ENCODE results near the gene CTSD. TPM values are rescaled to one million over a fixed set of nuclear protein-coding genes. Genes with fewer than 3 reads are reported as not detected.

CTSD gene
- total RNA-seq, 2 donors from 2014 or later, result 38.0 to 59.1 TPM

GRCh38 chr11:1703146-1703545 lies 60.6 kb downstream of the CTSD start:
- no peak overlapping the region for H3K27ac Mint-ChIP-seq
- ATAC-seq (replicated peaks), result no peak
- no peaks in the 10 kb centered on the region for H3K9me3 Mint-ChIP-seq
- H3K4me1 Mint-ChIP-seq, result no peaks in the 10 kb centered on the region
- H3K36me3 Mint-ChIP-seq (ENCODE audit: low read depth), result no peaks in the 10 kb centered on the region
- no peak overlapping the region for H3K4me3 Mint-ChIP-seq
- peaks cover 31% of the 10 kb centered on the region for H3K27me3 Mint-ChIP-seq

Other genes with a start within 250 kb of the CTSD start
- gene DUSP8, start 191.7 kb downstream of the CTSD start, total RNA-seq, result 1 to 10 TPM in 1 of 2 donors, under 1 TPM in 1; 0.80 to 1.7 TPM
- not detected for gene KRTAP5-1, start 178.6 kb downstream of the CTSD start, total RNA-seq
- not detected for gene KRTAP5-2, start 165.6 kb downstream of the CTSD start, total RNA-seq
- not detected for gene KRTAP5-3, start 155.5 kb downstream of the CTSD start, total RNA-seq
- gene KRTAP5-4, start 141.8 kb downstream of the CTSD start, total RNA-seq, result not detected
- gene KRTAP5-5, start 134.2 kb downstream of the CTSD start, total RNA-seq, result not detected
- gene KRTAP5-6, start 66.7 kb downstream of the CTSD start, total RNA-seq, result not detected
- gene IFITM10, start 13.3 kb downstream of the CTSD start, total RNA-seq, result under 1 TPM; 0.17 to 0.42 TPM
- gene SYT8, start 71.1 kb upstream of the CTSD start, total RNA-seq, result not detected
- not detected for gene TNNI2, start 75.1 kb upstream of the CTSD start, total RNA-seq
- gene LSP1, start 89.2 kb upstream of the CTSD start, total RNA-seq, result 100 to 1,000 TPM; 328 to 423 TPM
- under 1 TPM in 1 of 2 donors, not detected in 1; 0.11 TPM for gene PRR33, start 128.0 kb upstream of the CTSD start, total RNA-seq
- gene TNNT3, start 155.8 kb upstream of the CTSD start, total RNA-seq, result 10 to 100 TPM in 1 of 2 donors, 1 to 10 TPM in 1; 2.1 to 26.2 TPM
- 100 to 1,000 TPM in 1 of 2 donors, 10 to 100 TPM in 1; 84.4 to 119 TPM for gene MRPL23, start 183.4 kb upstream of the CTSD start, total RNA-seq
- gene H19, start 233.9 kb upstream of the CTSD start, total RNA-seq, result not detected